Testis (tissue), 3 donors: ENCODE measurements around the gene SNRPN. TPM values are rescaled to one million over a fixed set of nuclear protein-coding genes. Genes with fewer than 3 reads are reported as not detected.

Experiments used
- polyA plus RNA-seq: library from polyadenylated mRNA; stranded (reverse); fragments of 350-450 nt; fragmentation: Illumina TruSeq; extraction: RNeasy Lipid Tissue Mini Kit (QIAGEN cat#74804); gene quantifications from one replicate; pipeline ENCODE4 v1.2.3, GENCODE V29; 2014; ENCODE audit warnings: low read depth, low replicate concordance; ENCODE audit not compliant: insufficient read depth
- small RNA-seq, 2 donors: library from RNA; depleted of rRNA; stranded (forward); fragments of <200 nt; gene quantifications; one replicate each; pipeline ENCODE3, GENCODE V24; 2016
- total RNA-seq, 2 donors: library from RNA; depleted of rRNA; stranded (reverse); fragments of >200 nt; gene quantifications; one replicate each; pipeline ENCODE4 v1.2.3, GENCODE V29; 2016

The SNRPN gene
- total and polyA plus RNA-seq, 3 donors from 2014 or later: 127 to 180 (median 132) TPM

Small RNAs within 50 kb of the gene (small RNA-seq; reads per million reads assigned to genes)
- gene AC090602.1 (0 reads per million in 2 donors), gene AC124312.4 (0 reads per million in 2 donors), gene AC124312.5 (0 to 0.09 reads per million in 2 donors)

Other genes with a start within 250 kb of the SNRPN start
- 10 to 100 TPM; 14.3 to 15.7 TPM for gene SNURF, start within 50 bp of the SNRPN start, total RNA-seq
- gene SNURF, start within 50 bp of the SNRPN start, polyA plus RNA-seq: 8.6 TPM